Neural crest cell (in vitro differentiated cells): ENCODE data around the gene TTC36. TPM values are rescaled to one million over a fixed set of nuclear protein-coding genes. Genes with fewer than 3 reads are reported as not detected.

Experiments used
- DNase-seq: peaks from one replicate; pipeline ENCODE4 v3.0.0; 2021; ENCODE audit warnings: low read depth, mixed read lengths, low spot score
- H3K27ac Mint-ChIP-seq: one replicate; pipeline ENCODE4 v1.8.0; 2021; ENCODE audit warnings: mild to moderate bottlenecking, mixed read lengths; ENCODE audit not compliant: unreplicated experiment
- H3K27me3 Mint-ChIP-seq: 2 replicates; pipeline ENCODE4 v1.8.0; 2021; ENCODE audit warnings: low read depth, mild to moderate bottlenecking, mixed read lengths
- H3K36me3 Mint-ChIP-seq: 2 replicates; pipeline ENCODE4 v1.8.0; 2021; ENCODE audit warnings: low read depth, mild to moderate bottlenecking, mixed read lengths
- H3K4me1 Mint-ChIP-seq: 2 replicates; pipeline ENCODE4 v1.8.0; 2021; ENCODE audit warnings: mixed read lengths
- H3K4me3 Mint-ChIP-seq: one replicate; pipeline ENCODE4 v1.8.0; 2021; ENCODE audit warnings: mild to moderate bottlenecking, mixed read lengths
- H3K9me3 Mint-ChIP-seq: 2 replicates; pipeline ENCODE4 v1.8.0; 2021; ENCODE audit warnings: mixed read lengths
- total RNA-seq: library from RNA; stranded (reverse); gene quantifications from 2 replicates; pipeline ENCODE4 v1.2.1, GENCODE V29; 2021
- TF ChIP-seq, protein P1 (sequence below): fragments of 200-600 bp; sonication (generic); conservative IDR thresholded peaks from 2 replicates; pipeline ENCODE4 v1.5.0; 2021; ENCODE audit warnings: antibody characterized with exemption, mild to moderate bottlenecking

TTC36 gene
- total RNA-seq, 1 donor from 2014 or later = 1.2 TPM

DNA sequence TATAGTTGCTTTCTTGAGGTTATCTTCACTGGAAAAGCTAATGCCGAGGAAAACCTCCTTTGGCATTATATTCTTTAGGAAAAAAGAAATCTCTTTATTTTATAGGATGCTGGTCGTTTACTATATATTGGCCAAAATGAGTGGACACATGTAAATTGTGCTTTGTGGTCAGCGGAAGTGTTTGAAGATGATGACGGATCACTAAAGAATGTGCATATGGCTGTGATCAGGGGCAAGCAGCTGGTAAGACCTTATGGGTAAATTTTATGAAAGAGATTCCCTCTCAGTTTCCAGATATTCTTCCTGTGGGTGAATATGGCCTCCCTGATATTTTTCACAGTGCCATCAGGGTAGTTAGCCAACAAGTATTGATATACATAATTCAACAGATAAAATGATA lies 29.4 kb upstream of the TTC36 start:
- H3K36me3 Mint-ChIP-seq = peaks cover 35% of the 10 kb centered on the region

GRCh38 chr11:118503216-118503615 lies 24.1 kb upstream of the TTC36 start:
- Mint-ChIP-seq H3K4me1 (no peaks in the 10 kb centered on the region), H3K27ac (no peak overlapping the region), H3K9me3 (no peaks in the 10 kb centered on the region), H3K4me3 (no peak overlapping the region), H3K27me3 (no peaks in the 10 kb centered on the region), H3K36me3 (peaks cover 55% of the 10 kb centered on the region)
- TF ChIP-seq, protein P1, sequence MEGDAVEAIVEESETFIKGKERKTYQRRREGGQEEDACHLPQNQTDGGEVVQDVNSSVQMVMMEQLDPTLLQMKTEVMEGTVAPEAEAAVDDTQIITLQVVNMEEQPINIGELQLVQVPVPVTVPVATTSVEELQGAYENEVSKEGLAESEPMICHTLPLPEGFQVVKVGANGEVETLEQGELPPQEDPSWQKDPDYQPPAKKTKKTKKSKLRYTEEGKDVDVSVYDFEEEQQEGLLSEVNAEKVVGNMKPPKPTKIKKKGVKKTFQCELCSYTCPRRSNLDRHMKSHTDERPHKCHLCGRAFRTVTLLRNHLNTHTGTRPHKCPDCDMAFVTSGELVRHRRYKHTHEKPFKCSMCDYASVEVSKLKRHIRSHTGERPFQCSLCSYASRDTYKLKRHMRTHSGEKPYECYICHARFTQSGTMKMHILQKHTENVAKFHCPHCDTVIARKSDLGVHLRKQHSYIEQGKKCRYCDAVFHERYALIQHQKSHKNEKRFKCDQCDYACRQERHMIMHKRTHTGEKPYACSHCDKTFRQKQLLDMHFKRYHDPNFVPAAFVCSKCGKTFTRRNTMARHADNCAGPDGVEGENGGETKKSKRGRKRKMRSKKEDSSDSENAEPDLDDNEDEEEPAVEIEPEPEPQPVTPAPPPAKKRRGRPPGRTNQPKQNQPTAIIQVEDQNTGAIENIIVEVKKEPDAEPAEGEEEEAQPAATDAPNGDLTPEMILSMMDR = no peak
- DNase-seq = no peak

More for the DNA sequence above, 29.4 kb upstream of the TTC36 start:
- Mint-ChIP-seq H3K4me1 (no peaks in the 10 kb centered on the region), H3K9me3 (no peaks in the 10 kb centered on the region), H3K4me3 (no peak overlapping the region), H3K27ac (no peak overlapping the region), H3K27me3 (no peaks in the 10 kb centered on the region)
- TF ChIP-seq, protein P1 = no peak
- DNase-seq = no peak

DNA sequence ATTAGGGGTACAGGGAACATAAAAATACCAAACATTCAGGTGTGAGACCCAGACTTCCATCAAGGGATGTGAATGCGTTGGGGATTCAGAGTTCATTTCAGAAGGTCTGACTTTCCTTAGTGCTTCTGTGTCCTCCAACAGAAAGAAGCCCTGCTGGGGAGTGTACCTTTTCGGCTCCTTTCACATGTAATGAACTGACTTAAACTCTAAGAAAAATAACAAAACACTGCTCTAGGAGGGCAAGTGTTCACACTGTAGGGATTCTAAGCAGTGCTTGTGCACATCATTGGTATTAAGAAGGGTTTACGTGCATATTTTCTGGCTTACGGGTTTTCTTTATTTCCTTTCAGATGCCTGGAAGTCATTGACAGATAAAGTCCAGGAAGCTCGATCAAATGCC lies 15.7 kb upstream of the TTC36 start:
- Mint-ChIP-seq H3K27ac (no peak overlapping the region), H3K4me3 (no peak overlapping the region), H3K36me3 (peaks cover 24% of the 10 kb centered on the region), H3K9me3 (no peaks in the 10 kb centered on the region), H3K27me3 (no peaks in the 10 kb centered on the region), H3K4me1 (no peaks in the 10 kb centered on the region)
- TF ChIP-seq, protein P1 = no peak
- no peak for DNase-seq

GRCh38 chr11:118514103-118514502 lies 13.2 kb upstream of the TTC36 start:
- Mint-ChIP-seq H3K27me3 (no peaks in the 10 kb centered on the region), H3K4me3 (no peak overlapping the region), H3K9me3 (no peaks in the 10 kb centered on the region), H3K36me3 (peaks cover 22% of the 10 kb centered on the region), H3K4me1 (no peaks in the 10 kb centered on the region), H3K27ac (no peak overlapping the region)
- TF ChIP-seq, protein P1 = no peak
- DNase-seq = no peak

- no peak overlapping the region for H3K27ac Mint-ChIP-seq
- no peaks in the 10 kb centered on the region for H3K9me3 Mint-ChIP-seq
- no peak overlapping the region for H3K4me3 Mint-ChIP-seq
- peaks cover 15% of the 10 kb centered on the region for H3K36me3 Mint-ChIP-seq
- DNase-seq = no peak
- no peaks in the 10 kb centered on the region for H3K27me3 Mint-ChIP-seq
- no peaks in the 10 kb centered on the region for H3K4me1 Mint-ChIP-seq
- TF ChIP-seq, protein P1 = no peak
Measured at GRCh38 chr11:118519549-118519948, 7.7 kb upstream of the TTC36 start.

DNA sequence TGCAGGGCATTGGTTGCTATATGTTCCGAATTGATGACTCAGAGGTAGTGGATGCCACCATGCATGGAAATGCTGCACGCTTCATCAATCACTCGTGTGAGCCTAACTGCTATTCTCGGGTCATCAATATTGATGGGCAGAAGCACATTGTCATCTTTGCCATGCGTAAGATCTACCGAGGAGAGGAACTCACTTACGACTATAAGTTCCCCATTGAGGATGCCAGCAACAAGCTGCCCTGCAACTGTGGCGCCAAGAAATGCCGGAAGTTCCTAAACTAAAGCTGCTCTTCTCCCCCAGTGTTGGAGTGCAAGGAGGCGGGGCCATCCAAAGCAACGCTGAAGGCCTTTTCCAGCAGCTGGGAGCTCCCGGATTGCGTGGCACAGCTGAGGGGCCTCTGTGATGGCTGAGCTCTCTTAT lies 5.4 kb upstream of the TTC36 start:
- no peak for DNase-seq
- peaks cover 10% of the 10 kb centered on the region for H3K36me3 Mint-ChIP-seq
- TF ChIP-seq, protein P1 = no peak
- H3K9me3 Mint-ChIP-seq = no peaks in the 10 kb centered on the region
- no peaks in the 10 kb centered on the region for H3K27me3 Mint-ChIP-seq
- H3K27ac Mint-ChIP-seq = no peak overlapping the region
- no peaks in the 10 kb centered on the region for H3K4me1 Mint-ChIP-seq
- H3K4me3 Mint-ChIP-seq = no peak overlapping the region
